Parathyroid adenoma (tissue), 2 donors: Measurements from ENCODE around the gene COX14.
A peak's percentile ranks its signal among the peaks of the same experiment; 100 is the strongest.

ENCODE experiments used
- H2AFZ ChIP-seq: fragments of 300-600 bp; sonication (generic); one replicate; pipeline ENCODE4 v1.7.0; 2017; ENCODE audit warnings: antibody characterized with exemption, mild to moderate bottlenecking
- H3K27ac ChIP-seq: fragments of 300-600 bp; sonication (generic); one replicate; pipeline ENCODE4 v1.7.0; 2017
- H3K27me3 ChIP-seq: fragments of 300-600 bp; sonication (generic); one replicate; pipeline ENCODE4 v1.7.0; 2017; ENCODE audit warnings: low read length; ENCODE audit not compliant: control insufficient read depth, insufficient read depth
- H3K36me3 ChIP-seq: fragments of 300-600 bp; sonication (generic); one replicate; pipeline ENCODE4 v1.7.0; 2017; ENCODE audit warnings: low read length; ENCODE audit not compliant: control insufficient read depth, insufficient read depth
- H3K4me1 ChIP-seq: fragments of 300-600 bp; sonication (generic); one replicate; pipeline ENCODE4 v1.7.0; 2017; ENCODE audit warnings: control low read depth
- H3K4me2 ChIP-seq: fragments of 300-600 bp; sonication (generic); one replicate; pipeline ENCODE4 v1.7.0; 2017; ENCODE audit warnings: low read length
- H3K4me3 ChIP-seq: fragments of 300-600 bp; sonication (generic); one replicate; pipeline ENCODE4 v1.7.0; 2017; ENCODE audit warnings: low read depth, low read length
- H3K79me2 ChIP-seq: fragments of 300-600 bp; sonication (generic); one replicate; pipeline ENCODE4 v1.7.0; 2017; ENCODE audit warnings: control low read depth
- H3K9ac ChIP-seq: fragments of 300-600 bp; sonication (generic); one replicate; pipeline ENCODE4 v1.7.0; 2017; ENCODE audit warnings: mild to moderate bottlenecking
- H3K9me3 ChIP-seq: fragments of 300-600 bp; sonication (generic); one replicate; pipeline ENCODE4 v1.7.0; 2017; ENCODE audit warnings: low read length; ENCODE audit not compliant: control insufficient read depth
- CTCF ChIP-seq: fragments of 300-600 bp; sonication (generic); IDR thresholded peaks from one replicate; pipeline ENCODE4 v1.7.0; 2017; ENCODE audit warnings: antibody characterized with exemption, mild to moderate bottlenecking
- donor health status: primary hyperparathyroidism.

COX14 gene

GRCh38 chr12:50121641-50122040, 9.6 kb downstream of the COX14 start:
- peaks cover 4% of the 10 kb centered on the region for H3K4me1 ChIP-seq
- no peak for TF ChIP-seq CTCF
- peaks cover 76% of the 10 kb centered on the region for H3K79me2 ChIP-seq
- no peaks in the 10 kb centered on the region for H3K9me3 ChIP-seq
- no peak overlapping the region for H3K9ac ChIP-seq
- no peak overlapping the region for H3K27ac ChIP-seq
- no peak overlapping the region for H3K4me2 ChIP-seq
- no peaks in the 10 kb centered on the region for H3K27me3 ChIP-seq
- no peak overlapping the region for H3K4me3 ChIP-seq
- H2AFZ ChIP-seq, result no peak overlapping the region
- no peaks in the 10 kb centered on the region for H3K36me3 ChIP-seq

GRCh38 chr12:50123203-50123602, 11.2 kb downstream of the COX14 start:
- Histone ChIP-seq H3K36me3 (no peaks in the 10 kb centered on the region), H3K4me1 (peaks cover 2% of the 10 kb centered on the region)

GRCh38 chr12:50127546-50127945, 15.5 kb downstream of the COX14 start:
- H3K9ac ChIP-seq, result no peak overlapping the region
- H3K36me3 ChIP-seq, result no peaks in the 10 kb centered on the region
- no peak overlapping the region for H3K27ac ChIP-seq
- no peak overlapping the region for H3K4me3 ChIP-seq
- no peak overlapping the region for H3K4me2 ChIP-seq
- no peak for TF ChIP-seq CTCF
- peaks cover 49% of the 10 kb centered on the region for H3K79me2 ChIP-seq
- no peak overlapping the region for H2AFZ ChIP-seq
- H3K4me1 ChIP-seq, result no peaks in the 10 kb centered on the region
- H3K9me3 ChIP-seq, result no peaks in the 10 kb centered on the region
- H3K27me3 ChIP-seq, result no peaks in the 10 kb centered on the region

More at GRCh38 chr12:50123203-50123602, 11.2 kb downstream of the COX14 start:
- Histone ChIP-seq H3K79me2 (peaks cover 72% of the 10 kb centered on the region), H3K9ac (no peak overlapping the region), H2AFZ (no peak overlapping the region), H3K9me3 (no peaks in the 10 kb centered on the region), H3K4me3 (no peak overlapping the region), H3K4me2 (no peak overlapping the region), H3K27ac (no peak overlapping the region), H3K27me3 (no peaks in the 10 kb centered on the region)
- no peak for TF ChIP-seq CTCF

- no peak for TF ChIP-seq CTCF
- Histone ChIP-seq H3K4me3 (no peak overlapping the region), H3K79me2 (peaks cover 32% of the 10 kb centered on the region), H3K4me2 (no peak overlapping the region), H3K36me3 (no peaks in the 10 kb centered on the region), H3K27me3 (no peaks in the 10 kb centered on the region), H3K4me1 (no peaks in the 10 kb centered on the region), H3K9me3 (no peaks in the 10 kb centered on the region), H3K27ac (no peak overlapping the region), H2AFZ (no peak overlapping the region), H3K9ac (no peak overlapping the region)
Measured at GRCh38 chr12:50129290-50129689, 17.3 kb downstream of the COX14 start.

GRCh38 chr12:50132505-50133135, 20.6 kb downstream of the COX14 start:
- H3K4me3 ChIP-seq, result no peak overlapping the region
- H3K27me3 ChIP-seq, result no peaks in the 10 kb centered on the region
- no peaks in the 10 kb centered on the region for H3K36me3 ChIP-seq
- no peak overlapping the region for H2AFZ ChIP-seq
- H3K9me3 ChIP-seq, result no peaks in the 10 kb centered on the region
- H3K27ac ChIP-seq, result no peak overlapping the region
- H3K79me2 ChIP-seq, result peaks cover 14% of the 10 kb centered on the region
- H3K4me2 ChIP-seq, result no peak overlapping the region
- H3K9ac ChIP-seq, result no peak overlapping the region
- H3K4me1 ChIP-seq, result no peaks in the 10 kb centered on the region
- TF ChIP-seq CTCF, result peak; percentile 44
